Measurements from ENCODE around the gene IRS1.

The IRS1 gene

DNA sequence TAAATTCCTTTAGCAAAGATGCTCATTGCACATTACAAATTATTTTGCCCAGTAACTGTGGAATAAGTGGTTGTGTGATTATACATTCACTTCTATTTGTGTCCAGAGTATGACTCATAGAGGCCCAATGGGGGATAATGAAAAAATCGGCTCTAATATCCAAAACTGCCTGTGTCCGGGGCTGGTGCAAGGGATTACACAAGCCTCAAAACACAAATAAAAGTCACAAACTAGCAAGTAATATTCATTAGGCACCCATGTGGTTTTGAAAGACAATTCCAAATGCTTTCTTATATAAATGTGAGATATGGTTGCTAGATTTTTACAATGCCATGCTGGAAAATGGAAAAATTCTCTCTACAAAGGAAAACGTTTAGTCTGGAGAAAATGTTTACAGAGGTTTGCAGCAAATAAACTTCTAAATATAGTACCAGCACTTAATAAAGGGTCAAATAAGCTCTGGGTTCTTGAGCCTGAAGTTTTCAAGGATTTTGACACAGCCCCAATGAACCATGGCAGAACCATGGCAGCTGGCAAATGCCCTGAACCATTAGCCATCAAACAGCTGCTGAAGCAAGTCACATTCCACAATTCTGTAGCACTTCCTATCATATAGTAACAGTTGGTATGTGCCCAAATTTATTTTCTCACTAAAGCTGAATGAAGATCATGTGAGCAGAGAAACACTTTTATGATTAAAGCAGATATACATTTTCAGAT is 40.5 kb downstream of the IRS1 start:
- no peak for DNase-seq (ENCODE audit: low read depth)

DNA sequence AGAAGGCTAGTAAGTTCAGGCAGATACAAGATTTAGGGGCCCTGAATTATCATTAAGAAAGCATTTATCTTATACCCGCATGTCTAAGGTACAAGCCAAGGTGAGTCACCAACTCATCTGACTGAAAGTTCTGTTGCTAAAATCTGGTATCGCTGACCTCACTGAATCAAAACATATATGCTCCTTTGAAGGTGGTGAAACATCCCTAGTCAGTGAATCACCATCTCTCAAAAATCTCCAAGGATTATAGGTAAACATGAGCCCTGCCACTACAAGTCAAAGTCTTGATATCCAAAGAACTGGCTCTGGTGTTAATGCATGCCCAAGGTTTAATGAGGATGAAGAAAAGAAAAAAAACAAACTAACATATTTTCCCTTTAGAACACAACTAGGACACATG is 43.5 kb downstream of the IRS1 start:
- DNase-seq (ENCODE audit: low read depth), result no peak

DNA sequence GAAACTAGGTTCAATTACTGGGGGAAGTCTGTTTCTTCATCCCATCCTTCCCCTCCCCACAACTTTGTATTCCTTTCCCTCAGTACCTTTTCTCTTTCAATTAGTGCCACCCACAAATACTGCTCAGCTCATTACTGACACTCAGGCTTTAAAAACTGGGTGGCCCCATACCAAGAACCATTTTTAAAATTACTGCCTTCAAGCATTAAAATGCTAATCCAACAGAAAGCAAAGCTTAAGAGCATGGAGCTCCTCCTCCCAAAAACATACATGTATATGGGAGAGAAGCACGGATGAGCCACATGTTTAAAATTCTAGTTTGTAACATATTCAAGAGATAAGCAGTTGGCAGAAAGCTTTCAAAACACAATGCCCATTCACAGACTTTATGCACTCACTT is 44.0 kb downstream of the IRS1 start:
- DNase-seq (ENCODE audit: low read depth), result no peak

DNA sequence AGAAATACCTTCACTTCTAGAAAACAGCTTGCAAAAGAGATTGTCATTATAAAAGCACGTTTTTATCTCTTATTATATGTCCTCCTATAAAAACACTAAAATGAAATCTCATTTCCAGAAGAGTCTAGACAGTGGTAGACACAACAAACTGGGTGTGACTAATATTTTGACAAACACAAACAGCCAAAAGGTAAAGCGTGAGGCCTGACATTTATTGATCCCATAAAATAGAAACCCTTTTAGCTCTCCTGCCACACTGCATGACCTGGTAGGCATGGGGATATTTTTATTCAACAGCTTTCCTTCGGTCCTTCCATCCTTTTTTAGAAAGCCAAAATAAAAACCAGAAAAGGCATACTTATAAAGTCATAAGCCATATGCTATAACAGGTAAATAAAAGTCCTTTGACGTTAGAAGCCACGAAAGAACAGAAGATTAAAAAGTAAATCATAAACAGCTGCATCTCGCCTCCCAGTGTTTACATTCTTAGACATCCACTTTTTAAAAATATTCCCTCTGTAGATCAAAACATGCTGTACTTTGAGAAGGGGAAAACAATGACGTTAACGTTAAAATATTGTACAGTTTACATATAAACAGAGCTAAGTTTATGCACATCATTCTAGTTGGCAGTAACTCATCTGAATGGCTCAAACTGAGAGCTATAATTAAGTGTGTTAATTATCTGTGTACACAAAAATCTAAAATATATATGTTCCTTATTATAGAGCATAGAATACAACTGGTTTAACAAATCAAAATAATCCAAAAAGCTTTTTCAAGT is 44.6 kb downstream of the IRS1 start:
- no peak for DNase-seq (ENCODE audit: low read depth)

DNA sequence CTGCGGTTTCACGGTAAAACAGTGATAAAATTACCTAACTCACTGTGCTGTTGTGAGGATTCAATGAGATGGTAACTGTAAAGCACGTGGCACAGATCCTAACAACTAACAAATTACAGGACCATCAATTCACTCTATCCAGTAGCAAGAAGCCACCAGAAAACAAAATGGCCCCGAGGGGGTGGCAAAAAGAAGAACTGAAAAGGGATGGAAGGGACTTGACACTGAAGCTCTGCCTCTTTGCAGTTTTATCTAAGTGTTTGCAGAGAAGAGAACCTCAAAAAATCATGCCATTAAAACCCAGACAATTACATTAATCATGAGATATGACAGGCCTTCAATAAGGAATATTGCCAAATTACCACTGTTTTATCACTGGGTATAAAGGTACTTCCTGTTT is 46.7 kb downstream of the IRS1 start:
- DNase-seq (ENCODE audit: low read depth), result no peak

DNA sequence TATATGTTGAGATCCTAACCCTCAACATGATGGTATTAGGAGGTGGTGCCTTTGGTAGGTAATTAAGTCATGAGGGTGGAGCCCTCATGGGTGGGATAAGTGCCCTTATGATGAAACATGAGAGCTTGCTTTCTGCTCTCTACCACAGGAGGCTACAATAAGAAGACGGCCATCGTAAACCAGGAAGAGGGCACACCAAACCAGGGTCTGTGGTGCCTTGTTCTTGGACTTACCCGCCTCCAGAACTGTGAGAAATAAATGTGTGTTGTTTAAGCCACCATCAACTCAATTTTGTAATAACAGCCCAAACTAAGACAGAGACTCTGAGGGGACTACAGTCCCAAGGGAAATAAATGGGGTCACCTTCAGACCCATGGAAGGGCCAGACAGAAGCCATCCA is 52.3 kb downstream of the IRS1 start:
- no peak for DNase-seq (ENCODE audit: low read depth)

DNA sequence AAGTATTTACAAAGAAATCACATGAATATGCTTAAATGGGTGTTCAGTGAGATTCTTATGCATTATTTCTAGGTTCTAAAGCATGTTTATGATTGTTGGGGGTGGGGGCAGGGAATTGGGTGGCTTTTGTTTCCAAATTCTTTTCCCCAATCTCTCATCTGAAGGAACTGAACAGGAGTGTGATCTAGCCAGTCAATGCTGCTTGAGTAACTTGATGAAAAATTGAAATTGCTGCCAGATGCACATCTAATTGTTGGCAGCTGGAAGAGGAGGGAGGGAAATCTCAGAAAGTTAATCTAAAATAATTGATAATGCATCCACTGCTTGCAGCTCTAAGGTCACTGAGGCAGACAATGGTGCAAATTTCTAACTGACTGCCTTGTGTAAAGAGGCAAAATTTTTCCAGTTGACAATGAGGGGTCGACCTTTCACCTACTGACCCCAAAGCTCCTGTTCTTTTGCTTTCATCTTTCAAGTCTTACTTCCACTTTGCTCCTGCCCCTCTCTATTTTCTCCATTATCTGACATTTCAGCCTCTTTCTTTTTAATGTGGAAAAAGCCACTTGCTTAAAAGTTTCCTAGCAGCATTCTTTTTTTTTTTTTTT is 53.3 kb downstream of the IRS1 start:
- DNase-seq (ENCODE audit: low read depth), result no peak

DNA sequence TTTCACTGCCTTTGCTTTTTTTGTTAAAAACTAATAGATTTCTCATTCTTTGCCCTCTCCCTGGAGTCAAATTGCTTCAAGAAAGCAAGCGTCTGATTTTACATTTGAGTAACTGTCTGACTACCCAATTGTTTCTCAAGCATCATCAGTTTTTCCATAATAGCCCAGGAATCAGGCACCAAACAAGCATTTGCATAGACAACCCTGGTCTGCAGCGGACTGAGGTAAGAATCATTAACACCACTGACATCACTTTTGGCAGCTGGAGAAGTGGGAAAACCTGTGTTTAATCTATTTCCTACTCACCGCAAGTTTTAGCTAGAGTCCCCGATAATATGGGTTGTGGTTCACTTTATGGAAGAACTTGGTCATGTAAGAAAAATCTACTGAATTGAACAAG is 55.7 kb downstream of the IRS1 start:
- no peak for DNase-seq (ENCODE audit: low read depth)

DNA sequence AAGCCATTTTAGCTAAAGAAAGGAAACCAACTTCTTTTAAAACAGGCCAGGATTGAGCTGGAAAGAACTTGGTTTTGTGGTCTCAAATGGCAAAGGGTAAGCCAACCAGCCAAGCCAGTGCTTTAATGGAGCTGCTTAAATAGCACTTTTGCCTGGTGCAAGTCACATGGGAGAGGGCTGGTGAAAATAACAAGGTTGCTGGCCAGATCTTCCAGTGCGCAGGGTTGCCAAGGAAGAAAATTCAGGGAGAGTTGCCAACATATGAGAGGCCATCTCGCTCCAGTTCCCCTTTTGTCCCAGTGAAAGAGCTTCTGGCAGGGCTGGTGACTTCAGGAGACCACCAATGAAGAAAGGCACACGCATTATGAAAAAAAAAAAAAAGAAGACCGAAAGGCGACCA is 57.3 kb downstream of the IRS1 start:
- DNase-seq (ENCODE audit: low read depth), result no peak

DNA sequence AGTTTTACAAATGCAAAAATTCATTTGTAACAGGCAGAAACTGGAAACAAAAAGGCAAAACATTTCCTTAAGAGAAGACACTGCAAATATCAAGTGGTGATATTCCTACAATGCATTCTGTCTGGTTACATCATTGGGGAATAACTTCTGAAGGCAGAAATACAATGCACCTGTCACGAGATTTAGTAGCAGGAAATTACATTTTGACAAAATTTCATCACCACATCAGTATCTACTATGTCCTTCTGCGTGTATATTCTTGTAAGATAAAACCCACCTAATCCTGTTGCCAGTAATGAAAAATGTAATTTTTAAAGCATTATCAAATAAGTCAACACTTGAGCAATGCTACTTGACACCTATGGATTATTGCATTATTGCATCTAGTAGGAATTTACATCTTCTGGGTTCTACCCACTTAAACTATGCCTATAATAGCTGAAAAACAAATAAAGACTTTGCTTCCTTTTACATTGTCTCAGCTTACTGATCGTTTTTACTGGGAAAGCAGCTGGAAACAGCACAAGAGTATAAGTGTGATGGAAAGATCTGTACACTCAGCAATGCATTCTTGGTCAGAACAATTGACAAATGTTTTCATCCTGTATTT is 59.5 kb downstream of the IRS1 start:
- DNase-seq (ENCODE audit: low read depth), result no peak

DNA sequence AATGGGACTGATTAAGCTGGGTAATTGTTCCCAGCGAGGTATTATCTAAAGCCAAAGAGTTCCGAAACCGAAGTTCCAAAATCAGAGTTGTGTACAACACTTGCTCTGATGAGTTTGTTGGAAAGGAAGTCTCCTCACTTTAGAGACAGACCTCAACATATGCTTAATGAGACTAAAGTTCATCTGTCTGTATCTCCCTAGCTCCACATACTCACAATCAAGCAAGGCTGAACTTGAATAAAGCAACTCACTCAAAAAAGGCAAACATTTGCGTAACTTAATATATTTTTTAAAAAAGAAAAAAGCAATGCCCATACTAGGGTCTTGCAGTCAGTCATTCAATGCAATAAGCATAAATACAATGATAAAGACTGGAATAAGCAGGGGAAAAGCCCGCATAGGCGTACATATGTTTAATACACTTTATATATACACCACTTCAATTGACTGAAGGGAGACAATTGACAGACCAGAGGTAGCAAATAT is 60.0 kb downstream of the IRS1 start:
- DNase-seq (ENCODE audit: low read depth), result no peak

DNA sequence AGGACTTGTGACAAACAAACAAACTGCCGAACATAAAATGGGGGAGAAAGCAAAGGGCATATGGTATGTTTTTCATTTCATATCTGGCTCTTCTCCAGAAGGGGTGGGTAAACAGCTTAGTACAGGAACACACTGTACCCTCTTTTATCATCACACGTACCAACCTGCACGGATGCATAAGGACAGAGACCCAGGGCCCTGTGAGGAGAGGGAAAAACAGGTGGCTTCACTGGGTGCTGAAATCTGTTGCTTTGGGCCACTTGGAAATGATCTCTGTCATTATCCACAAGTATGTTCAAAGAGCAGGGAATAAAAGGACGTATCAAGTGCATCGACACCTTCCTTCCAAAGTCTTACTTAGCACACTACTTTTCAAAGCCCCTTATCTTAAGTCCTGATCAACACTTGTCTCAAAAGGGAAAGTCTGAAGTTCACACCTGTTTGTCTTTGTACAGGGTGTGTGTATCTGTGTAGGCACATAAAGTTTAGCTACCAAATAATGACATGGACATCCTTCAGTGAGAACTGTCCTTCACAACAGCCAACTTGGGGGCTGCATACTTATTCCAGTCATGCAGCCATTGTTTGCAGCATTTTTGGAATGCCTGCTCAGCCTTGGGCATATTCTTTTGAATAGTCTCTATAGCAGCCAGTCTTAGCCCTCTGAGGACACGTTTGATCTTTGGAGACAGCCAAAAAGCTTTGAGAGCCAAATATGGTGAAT is 60.6 kb downstream of the IRS1 start:
- DNase-seq (ENCODE audit: low read depth), result no peak

DNA sequence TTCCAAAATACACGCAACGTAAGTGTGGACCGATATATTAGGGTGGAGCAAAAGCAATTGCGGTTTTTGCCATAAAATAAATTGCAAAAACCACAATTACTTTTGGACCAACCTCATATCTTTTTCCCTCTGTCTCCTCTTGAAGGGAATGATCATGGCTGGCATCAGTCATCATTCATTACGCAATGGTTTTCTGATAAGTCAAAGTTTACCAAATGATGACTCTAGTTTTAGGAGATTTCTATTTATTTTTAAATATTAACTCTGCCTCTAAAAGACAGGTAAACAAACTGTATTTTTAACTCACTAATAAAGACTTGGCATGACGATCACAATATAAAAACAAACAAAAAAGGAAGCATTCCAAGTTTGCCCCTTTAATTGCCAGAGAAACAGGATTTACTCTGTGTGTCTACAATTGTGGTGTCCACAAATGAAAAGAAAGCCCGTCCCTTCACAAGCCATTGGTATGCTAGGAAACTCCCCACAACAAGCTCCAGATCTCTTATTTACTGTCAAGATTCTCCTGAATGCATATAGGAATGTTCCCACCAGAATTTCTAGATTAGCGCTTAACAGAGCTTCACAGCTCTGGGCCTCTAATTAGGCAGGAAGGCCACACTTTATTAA is 61.3 kb downstream of the IRS1 start:
- DNase-seq (ENCODE audit: low read depth), result no peak

DNA sequence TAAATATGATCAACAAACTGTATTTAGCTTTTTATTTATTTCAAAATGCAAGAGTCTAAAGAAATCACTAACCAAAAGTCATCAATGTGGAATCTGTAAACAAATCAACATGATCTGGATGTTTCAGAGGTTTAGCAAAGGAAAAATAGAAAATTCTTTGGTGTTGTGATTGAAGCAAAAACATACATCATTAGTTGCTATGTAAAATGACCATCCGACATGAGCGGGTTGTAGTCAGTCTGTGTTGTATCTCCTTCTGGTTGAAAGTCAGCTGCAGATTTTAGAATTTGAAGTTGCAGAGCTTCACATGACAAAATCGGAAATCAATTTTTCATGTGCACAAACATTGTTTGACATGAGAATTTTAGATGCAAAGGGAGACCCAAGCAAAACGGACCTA is 63.2 kb downstream of the IRS1 start:
- no peak for DNase-seq (ENCODE audit: low read depth)

DNA sequence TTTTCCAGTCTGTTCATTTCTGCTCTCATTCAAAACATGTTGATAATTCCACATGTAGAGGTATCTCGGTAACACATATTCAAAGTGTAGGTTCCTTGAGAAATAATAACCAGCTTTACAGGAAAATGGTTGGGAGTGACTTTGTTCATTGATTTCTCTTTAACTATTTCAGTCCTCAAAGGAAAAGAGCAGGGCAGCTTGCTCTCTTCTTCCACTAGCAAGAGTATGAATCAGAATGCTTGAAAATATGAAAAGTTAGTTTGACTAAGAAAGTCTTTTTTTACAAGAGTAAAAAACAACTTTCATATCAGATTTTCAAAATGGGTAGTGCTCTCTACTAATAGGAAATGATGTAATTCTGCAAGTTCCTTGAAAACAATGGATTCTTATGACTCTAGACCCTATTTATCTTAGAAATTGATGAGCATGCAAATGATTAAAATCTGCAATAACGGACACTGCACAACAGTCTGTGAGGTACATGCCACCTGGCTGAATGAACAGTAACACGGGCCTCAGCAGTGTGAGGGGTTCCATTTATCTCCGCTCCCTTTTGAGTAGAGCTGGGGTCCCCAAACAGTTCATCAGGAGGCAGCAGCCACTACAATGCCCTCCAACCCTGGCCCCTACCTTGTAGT is 65.6 kb downstream of the IRS1 start:
- DNase-seq (ENCODE audit: low read depth), result no peak

DNA sequence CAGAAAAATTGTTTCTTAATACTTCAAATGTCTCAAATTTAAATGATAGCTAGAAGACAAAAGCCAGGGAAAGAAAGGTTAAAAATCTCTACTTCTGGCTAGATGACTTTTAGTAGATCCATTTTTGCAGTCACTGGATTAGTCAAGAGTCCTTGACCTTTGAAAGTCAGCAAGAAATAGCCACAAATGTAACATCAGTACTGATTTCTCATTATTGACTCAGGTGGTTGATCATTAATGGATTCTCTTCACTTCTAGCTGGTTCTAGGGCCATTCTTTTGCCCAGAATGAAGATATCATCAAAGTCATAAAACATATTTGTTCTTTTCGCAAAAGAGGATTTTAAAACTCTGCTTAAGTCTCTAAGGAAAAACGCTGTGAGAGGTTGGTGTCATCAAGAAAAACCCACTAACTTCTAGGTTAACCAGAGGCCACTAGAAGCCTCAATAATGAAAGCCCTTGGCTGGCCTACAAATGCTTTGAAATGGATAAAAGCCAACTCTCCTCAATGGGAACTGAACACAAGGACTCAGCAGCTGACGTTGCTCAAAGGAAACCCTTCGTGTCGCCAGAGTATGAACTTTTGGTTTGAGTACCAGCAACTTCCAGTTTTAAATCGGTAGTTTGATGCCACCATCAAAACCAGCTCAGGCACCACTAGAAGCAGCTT is 66.3 kb downstream of the IRS1 start:
- DNase-seq (ENCODE audit: low read depth), result no peak

DNA sequence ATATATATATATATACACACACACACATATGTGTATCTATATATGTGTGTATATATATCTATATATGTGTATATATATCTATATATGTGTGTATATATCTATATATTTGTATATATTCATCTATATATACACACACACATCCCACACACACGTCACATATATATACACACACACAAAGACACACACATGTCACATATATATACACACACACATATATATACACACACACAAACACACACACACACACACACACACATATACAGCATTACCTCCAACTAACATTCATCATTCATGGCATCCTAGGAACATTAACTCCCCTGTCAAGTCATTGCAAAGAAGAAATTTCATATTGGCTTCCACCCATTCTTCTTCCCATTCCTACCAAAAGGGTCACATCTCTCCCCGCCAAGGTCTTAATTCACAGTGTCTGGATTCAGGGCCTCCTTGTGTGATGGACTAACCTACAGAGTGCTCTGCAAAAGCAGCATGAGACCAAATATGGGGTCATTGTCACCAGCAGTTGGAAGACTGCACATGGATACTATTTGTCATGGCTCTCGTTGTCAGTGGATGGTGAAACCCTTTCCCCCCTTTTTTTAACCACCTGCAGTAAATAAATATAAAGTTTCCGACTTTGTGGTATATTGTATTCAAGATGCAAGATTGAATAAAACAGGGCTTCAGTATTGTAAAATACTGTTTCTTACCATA is 67.0 kb downstream of the IRS1 start:
- DNase-seq (ENCODE audit: low read depth), result no peak

DNA sequence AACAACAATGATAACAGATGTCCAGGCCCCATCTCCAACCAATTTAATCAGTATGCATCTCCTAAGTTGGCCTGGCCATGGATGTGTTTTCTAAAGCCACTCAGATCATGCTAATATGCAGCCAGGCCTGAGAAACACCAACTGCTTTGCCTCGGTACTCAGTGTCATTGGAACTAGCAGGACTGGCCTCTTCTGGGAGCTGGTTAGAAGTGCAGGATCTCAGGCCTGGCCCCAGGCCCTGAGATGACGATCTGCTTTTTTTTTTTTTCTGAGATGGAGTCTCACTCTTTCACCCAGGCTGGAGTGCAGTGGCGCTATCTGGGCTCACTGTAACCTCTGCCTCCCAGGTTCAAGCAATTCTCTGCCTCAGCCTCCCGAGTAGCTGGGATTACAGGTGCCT is 69.1 kb downstream of the IRS1 start:
- DNase-seq (ENCODE audit: low read depth), result no peak

DNA sequence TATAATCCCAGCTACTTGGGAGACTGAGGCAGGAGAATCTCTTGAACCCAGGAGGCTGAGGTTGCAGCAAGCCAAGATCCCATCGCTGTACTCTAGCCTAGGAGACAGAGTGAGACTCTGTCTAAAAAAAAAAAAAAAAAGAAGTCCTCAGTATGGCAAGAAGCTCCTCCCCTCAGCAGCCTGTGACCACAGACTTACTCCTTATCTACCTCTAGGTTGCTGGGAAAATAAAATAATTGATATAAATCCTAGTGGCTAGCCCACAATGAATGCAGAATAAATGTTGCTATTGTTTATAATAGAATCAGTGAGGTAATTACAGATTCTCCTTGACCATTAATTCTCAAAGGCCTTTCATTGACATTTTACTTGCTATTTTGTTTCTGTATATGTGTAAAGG is 70.6 kb downstream of the IRS1 start:
- no peak for DNase-seq (ENCODE audit: low read depth)

DNA sequence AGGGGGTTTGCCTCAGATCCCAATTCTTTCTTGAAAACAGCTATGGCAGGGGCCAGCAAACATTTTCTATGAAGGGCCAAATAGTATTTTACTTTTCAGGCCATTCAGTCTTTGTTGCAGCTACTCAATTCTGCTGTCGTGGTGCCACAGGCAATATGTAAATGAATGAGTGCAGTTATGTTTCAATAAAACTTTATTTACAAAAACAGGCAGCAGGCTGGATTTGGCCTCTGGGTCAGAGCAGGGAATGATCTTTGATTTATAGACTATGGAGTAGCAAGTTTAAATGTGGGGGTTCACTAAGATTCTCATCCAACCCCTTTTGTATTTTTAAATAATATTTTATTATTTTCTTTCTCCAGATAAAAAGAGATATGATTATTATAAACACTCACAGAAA is 72.4 kb downstream of the IRS1 start:
- no peak for DNase-seq (ENCODE audit: low read depth)

Measured in stimulated activated CD8-positive, alpha-beta memory T cell treated with anti-CD3 and anti-CD28 coated beads, Interleukin-4, amount 100 ng/mL, for 24 hours (primary cell).